Left hindlimb (tissue), 1 donor: ENCODE results near the gene MYOZ1.

ENCODE experiments used
- DNase-seq: peaks from one replicate; pipeline ENCODE4 v3.0.0-alpha.2; 2018

Gene MYOZ1

GRCh38 chr10:73591935-73592699, 49.2 kb downstream of the MYOZ1 start:
- DNase-seq: no peak

DNA sequence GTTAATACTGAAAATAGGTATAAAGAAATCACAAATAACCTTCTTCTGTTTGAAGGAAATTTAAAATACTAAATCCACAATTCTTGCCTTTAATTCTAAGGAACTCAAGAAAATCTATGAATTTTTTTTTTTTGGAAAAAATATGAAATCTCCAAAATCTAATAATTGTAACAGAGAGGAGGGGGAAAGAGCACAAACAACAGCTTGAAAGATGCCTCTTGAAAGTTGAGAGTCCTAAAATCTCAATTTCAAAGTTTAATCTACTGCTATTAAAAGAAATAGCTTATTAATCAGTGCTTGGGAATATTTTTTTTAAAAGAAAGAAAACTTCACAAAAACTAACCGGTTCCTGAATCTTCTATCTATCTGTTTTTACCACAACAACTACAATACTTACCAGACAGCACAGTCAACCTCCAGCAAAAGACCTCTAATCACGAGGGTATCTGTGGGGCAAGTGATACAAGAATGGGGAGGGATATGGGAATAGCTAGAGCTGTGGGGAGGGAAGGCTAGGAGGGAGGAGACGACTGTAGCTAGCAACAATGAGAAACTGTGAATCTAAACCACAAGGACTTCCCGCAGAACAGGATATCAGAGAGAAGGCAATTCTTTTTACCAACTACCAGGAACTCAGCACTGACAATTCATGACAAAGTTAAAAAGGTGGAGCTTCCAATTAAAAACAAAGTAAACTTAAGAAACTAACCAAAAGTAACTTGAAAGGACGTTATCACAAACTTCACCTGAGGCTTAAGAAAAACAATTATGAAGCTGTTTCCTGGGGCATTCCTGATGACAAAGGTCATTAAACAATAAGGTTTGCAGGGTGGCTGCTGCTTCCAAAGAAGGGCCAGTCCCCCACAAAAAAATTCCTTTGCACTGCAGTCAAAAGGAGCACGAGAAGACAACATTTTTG, 50.1 kb downstream of the MYOZ1 start, which contains the start of gene USP54:
TSS of gene USP54 (minus strand) at position 462 of the 919 bp plus-strand sequence. CDS start 15,684 bp downstream, outside the sequence.
- no peak for DNase-seq

DNA sequence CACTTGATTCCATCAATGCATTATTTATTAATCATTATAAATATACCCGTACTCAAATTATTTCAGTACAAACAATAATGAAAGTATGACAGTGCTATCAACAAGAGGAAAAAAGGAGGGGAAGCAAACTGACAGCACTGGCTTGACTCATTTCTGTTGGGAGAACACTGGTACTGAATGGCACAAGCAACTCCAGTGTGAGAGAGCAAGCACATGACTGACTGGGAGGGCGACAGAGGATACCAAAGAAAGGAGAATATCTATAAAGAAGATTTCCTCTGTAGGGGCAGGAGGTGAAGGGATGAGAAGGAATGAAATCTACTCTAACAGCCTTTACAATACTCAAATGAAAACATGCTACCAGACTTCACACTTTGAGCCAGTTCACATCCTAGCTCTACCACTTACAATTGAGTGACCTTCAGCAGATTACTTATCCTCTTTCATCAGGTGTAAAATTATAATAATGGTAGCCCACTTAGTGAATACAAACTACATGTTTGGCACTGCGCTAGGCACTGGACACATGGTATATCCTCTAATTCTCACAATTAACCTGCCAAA, 51.6 kb downstream of the MYOZ1 start:
- no peak for DNase-seq

GRCh38 chr10:73588656-73589055, 52.6 kb downstream of the MYOZ1 start:
- no peak for DNase-seq

DNA sequence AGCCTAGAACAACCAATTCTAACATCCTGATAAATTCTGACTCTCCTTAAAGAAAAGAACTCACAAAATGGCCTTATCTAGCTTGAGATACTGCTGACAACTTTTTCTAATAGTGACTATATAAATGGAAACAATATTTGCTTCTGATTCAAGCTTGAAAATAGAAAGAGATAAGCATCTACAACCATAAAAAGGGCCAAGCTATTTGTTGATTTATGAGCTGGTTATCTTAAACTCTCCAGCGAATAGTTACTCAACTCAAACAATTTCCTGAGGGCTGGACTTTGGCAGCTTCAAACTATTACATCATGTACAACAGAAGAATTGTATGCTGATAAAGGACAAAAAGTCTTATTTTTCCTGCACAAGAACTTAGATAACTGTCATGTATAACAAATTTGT, 54.7 kb downstream of the MYOZ1 start:
- DNase-seq: no peak

DNA sequence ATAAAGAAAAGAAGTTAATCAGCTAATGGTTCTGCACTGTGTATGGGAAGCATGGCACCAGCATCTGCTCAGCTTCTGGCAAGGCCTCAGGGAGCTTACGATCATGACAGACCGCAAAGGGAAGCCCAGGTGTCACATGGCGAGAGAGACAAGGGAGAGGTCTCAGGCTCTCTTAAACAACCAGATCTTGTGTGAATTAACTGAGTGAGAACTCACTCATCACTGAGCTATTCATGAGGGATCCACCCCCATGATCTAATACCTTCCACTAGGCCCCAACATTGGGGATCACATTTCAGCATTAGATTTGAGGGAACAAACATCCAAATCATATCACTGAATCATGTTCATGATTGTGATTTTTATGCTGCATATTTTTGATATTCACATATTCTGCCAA, 55.9 kb downstream of the MYOZ1 start:
- DNase-seq: no peak

GRCh38 chr10:73584737-73585136, 56.5 kb downstream of the MYOZ1 start:
- DNase-seq: no peak

- no peak for DNase-seq
Observed at GRCh38 chr10:73581918-73582317, 59.4 kb downstream of the MYOZ1 start.
